ENCODE results near the gene SV2B. TPM values are rescaled to one million over a fixed set of nuclear protein-coding genes. Genes with fewer than 3 reads are reported as not detected.

SV2B gene
- total and polyA plus RNA-seq, 9 of the 15 experiments (the other 6 are each of a cell fraction or from before 2014, with no cell fraction given) = 0.01 to 0.25 (median 0.11) TPM

- Histone ChIP-seq H2AFZ (ENCODE audit: low read depth, low read length) (no peak overlapping the region), H3K9ac (ENCODE audit: insufficient read depth in 1 of 2, low read depth in 2 of 2, low read length in 2 of 2) (no peak overlapping the region), H4K20me1 (replicated peaks; ENCODE audit: control insufficient read depth, insufficient read depth, low read length) (no peaks in the 10 kb centered on the region), H3K27ac (ENCODE audit: extremely low read depth, low read depth, low read length) (no peak overlapping the region), H3K27me3 (ENCODE audit: control insufficient read depth in 2 of 2, insufficient read depth in 2 of 2, low read length in 2 of 2) (no peaks in the 10 kb centered on the region), H3K4me1 (replicated peaks in 1 of 2; ENCODE audit: control insufficient read depth in 2 of 2, insufficient read depth in 2 of 2, low read length in 2 of 2) (no peaks in the 10 kb centered on the region), H3K4me3 (no peak overlapping the region), H3K9me1 (ENCODE audit: control insufficient read depth, insufficient read depth, low read length) (no peaks in the 10 kb centered on the region), H3K9me3 (replicated peaks; ENCODE audit: control insufficient read depth, insufficient read depth, low read depth, low read length) (no peaks in the 10 kb centered on the region), H3K36me3 (ENCODE audit: control insufficient read depth, insufficient read depth, low read length) (no peaks in the 10 kb centered on the region), H3K4me2 (ENCODE audit: insufficient read depth, low read length) (no peak overlapping the region), H3K79me2 (ENCODE audit: control insufficient read depth, insufficient read depth, low read length) (no peaks in the 10 kb centered on the region)
- ChIA-PET CTCF (ENCODE audit: low intra/inter-chr PET ratio) (no interaction called here), POLR2A (interaction anchor here (1.0 kb wide), 1 partner anchor 13 kb away, joined by 3 read pairs; no protein-coding TSS in a partner anchor)
- no TSS peak for BruUV-seq (replicated peaks)
- 4% methylated on average over 7 of the region's 7 CpGs for WGBS (ENCODE audit: insufficient coverage, low coverage, missing lambda C conversion rate)
- ATAC-seq (no peak), FAIRE-seq (no peak), DNase-seq (ENCODE audit: extremely low read depth in 1 of 4, low spot score in 3 of 4) (no peak)
- intact Hi-C loops (cut with micrococcal nuclease) = no loop called here
- TF ChIP-seq CBX3 (IDR thresholded peaks at IDR 0.05; ENCODE audit: borderline replicate concordance in 1 of 2, low read length in 2 of 2) (no peak), PCBP2 (IDR thresholded peaks at IDR 0.05; ENCODE audit: low read depth, low read length, poor library complexity, severe bottlenecking) (peak; percentile 36), ATF7 (IDR thresholded peaks at IDR 0.05) (no peak), TEAD4 (IDR thresholded peaks at IDR 0.05; ENCODE audit: low read length) (no peak), TEAD4 (CRISPR knock-in tag; IDR thresholded peaks at IDR 0.05; ENCODE audit: borderline replicate concordance) (no peak), HNRNPK (IDR thresholded peaks at IDR 0.05; ENCODE audit: low read depth, low read length, poor library complexity, severe bottlenecking) (peak; percentile 68)
- in situ Hi-C loops (cut with MboI) = no loop called here
These were observed 58.6 kb downstream of the SV2B start for GRCh38 chr15:91158415-91159394.

All from K562 (cell line).